Measurements from ENCODE around the gene PAQR8.

DNA sequence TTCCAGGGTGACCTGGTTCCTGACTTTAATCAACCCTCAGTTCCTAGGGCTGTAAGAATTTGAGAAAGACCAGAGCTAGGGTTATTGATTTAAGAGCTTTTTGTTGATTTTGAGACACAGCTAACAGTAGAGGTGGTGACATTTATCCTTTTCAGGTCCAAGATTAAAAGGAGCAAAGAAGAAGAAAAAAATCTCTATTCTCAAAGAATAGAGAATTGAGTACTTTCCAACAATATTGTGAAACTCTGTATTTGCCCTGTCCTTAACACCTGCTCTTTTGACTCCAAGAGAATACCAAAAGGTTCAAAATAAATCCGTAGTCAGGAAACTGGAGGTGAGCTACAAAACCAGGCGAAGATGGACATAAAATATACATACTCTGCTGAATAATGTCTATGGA, 7.3 kb downstream of the PAQR8 start:
- TF ChIP-seq, protein P1, sequence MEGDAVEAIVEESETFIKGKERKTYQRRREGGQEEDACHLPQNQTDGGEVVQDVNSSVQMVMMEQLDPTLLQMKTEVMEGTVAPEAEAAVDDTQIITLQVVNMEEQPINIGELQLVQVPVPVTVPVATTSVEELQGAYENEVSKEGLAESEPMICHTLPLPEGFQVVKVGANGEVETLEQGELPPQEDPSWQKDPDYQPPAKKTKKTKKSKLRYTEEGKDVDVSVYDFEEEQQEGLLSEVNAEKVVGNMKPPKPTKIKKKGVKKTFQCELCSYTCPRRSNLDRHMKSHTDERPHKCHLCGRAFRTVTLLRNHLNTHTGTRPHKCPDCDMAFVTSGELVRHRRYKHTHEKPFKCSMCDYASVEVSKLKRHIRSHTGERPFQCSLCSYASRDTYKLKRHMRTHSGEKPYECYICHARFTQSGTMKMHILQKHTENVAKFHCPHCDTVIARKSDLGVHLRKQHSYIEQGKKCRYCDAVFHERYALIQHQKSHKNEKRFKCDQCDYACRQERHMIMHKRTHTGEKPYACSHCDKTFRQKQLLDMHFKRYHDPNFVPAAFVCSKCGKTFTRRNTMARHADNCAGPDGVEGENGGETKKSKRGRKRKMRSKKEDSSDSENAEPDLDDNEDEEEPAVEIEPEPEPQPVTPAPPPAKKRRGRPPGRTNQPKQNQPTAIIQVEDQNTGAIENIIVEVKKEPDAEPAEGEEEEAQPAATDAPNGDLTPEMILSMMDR (IDR thresholded peaks at IDR 0.05): no peak
- TF ChIP-seq POLR2A (IDR thresholded peaks at IDR 0.05): no peak
